Endodermal cell (in vitro differentiated cells): Measurements from ENCODE around the gene TBC1D20. TPM values are rescaled to one million over a fixed set of nuclear protein-coding genes. Genes with fewer than 3 reads are reported as not detected.

ENCODE experiments used
- DNase-seq: peaks from one replicate; pipeline ENCODE4 v3.0.0-alpha.2; 2017
- H3K27ac ChIP-seq: 2 replicates; pipeline ENCODE4 v1.5.1; 2013; ENCODE audit warnings: mild to moderate bottlenecking, low read depth, low read length, moderate library complexity
- H3K27me3 ChIP-seq: 2 replicates; pipeline ENCODE4 v1.6.1; 2013; ENCODE audit warnings: mild to moderate bottlenecking, low read length, moderate library complexity; ENCODE audit not compliant: insufficient read depth, control insufficient read depth, poor library complexity, severe bottlenecking
- H3K36me3 ChIP-seq: 2 replicates; pipeline ENCODE4 v1.7.0; 2013; ENCODE audit warnings: mild to moderate bottlenecking, low read length, moderate library complexity; ENCODE audit not compliant: control insufficient read depth, insufficient read depth
- H3K4me1 ChIP-seq: one replicate; pipeline ENCODE4 v1.7.0; 2013; ENCODE audit warnings: low read length; ENCODE audit not compliant: control insufficient read depth, insufficient read depth
- H3K4me3 ChIP-seq: 2 replicates; pipeline ENCODE4 v1.5.1; 2013; ENCODE audit warnings: mild to moderate bottlenecking, low read length, moderate library complexity
- H3K9ac ChIP-seq: 2 replicates; pipeline ENCODE4 v1.6.1; 2013; ENCODE audit warnings: mild to moderate bottlenecking, low read length, moderate library complexity; ENCODE audit not compliant: poor library complexity, severe bottlenecking; ENCODE audit errors: extremely low read depth
- H3K9me3 ChIP-seq: 2 replicates; pipeline ENCODE4 v1.6.1; 2013; ENCODE audit warnings: mild to moderate bottlenecking, low read length, moderate library complexity; ENCODE audit not compliant: control insufficient read depth
- H3K27ac Mint-ChIP-seq: 2 replicates; pipeline ENCODE4 v1.8.0; 2020; ENCODE audit warnings: mixed read lengths
- H3K27me3 Mint-ChIP-seq: 2 replicates; pipeline ENCODE4 v1.8.0; 2021; ENCODE audit warnings: mild to moderate bottlenecking, mixed read lengths; ENCODE audit not compliant: insufficient read depth
- H3K36me3 Mint-ChIP-seq: 2 replicates; pipeline ENCODE4 v1.8.0; 2020; ENCODE audit warnings: low read depth, mixed read lengths
- H3K4me1 Mint-ChIP-seq: 2 replicates; pipeline ENCODE4 v1.8.0; 2020; ENCODE audit warnings: mixed read lengths
- H3K4me3 Mint-ChIP-seq: 2 replicates; pipeline ENCODE4 v1.8.0; 2020; ENCODE audit warnings: mild to moderate bottlenecking, moderate library complexity, mixed read lengths
- H3K9me3 Mint-ChIP-seq: 2 replicates; pipeline ENCODE4 v1.8.0; 2020; ENCODE audit warnings: mild to moderate bottlenecking, mixed read lengths
- CTCF ChIP-seq: fragments of 200-600 bp; sonication (generic); conservative IDR thresholded peaks from 2 replicates; pipeline ENCODE4 v1.5.0; 2021; ENCODE audit warnings: antibody characterized with exemption, mild to moderate bottlenecking
- WGBS, 2 experiments: methylation state at CpG; one replicate each; pipeline versions ENCODE4 v1.1.5 to v1.1.7; 2013; ENCODE audit warnings: missing lambda C conversion rate in 2 of 2, mixed read lengths in 1 of 2; ENCODE audit not compliant: insufficient coverage in 1 of 2, insufficient read length in 1 of 2; 5-methylcytosine and 5-hydroxymethylcytosine counted together
- total RNA-seq, 2 donors: library from RNA; stranded (reverse); fragmentation: NEBNext Ultra II Directional in 1 of 2; extraction: Animal tissue kit (Norgen Biotek cat#: 25700) in 1 of 2; gene quantifications; 2 replicates in 1 of 2; 3 replicates in 1 of 2; pipeline ENCODE4 v1.2.1, GENCODE V29; 2021

The TBC1D20 gene
- total RNA-seq, 2 donors from 2014 or later = 24.9 to 28.0 TPM

GRCh38 chr20:419556-420165 lies 42.7 kb downstream of the TBC1D20 start:
- no peak overlapping the region for H3K9ac ChIP-seq
- TF ChIP-seq CTCF = no peak
- no peak overlapping the region for H3K27ac ChIP-seq
- H3K4me1 ChIP-seq = no peaks in the 10 kb centered on the region
- H3K9me3 ChIP-seq = no peaks in the 10 kb centered on the region
- no peak overlapping the region for H3K27ac Mint-ChIP-seq
- no peak for DNase-seq
- H3K27me3 Mint-ChIP-seq = no peaks in the 10 kb centered on the region
- 96 to 98% methylated on average over 19 to 32 of the region's 32 CpGs for WGBS, 2 experiments
- no peak overlapping the region for H3K4me3 ChIP-seq
- no peaks in the 10 kb centered on the region for H3K9me3 Mint-ChIP-seq
- H3K36me3 ChIP-seq = peaks cover 41% of the 10 kb centered on the region
- peaks cover 4% of the 10 kb centered on the region for H3K4me1 Mint-ChIP-seq
- no peak overlapping the region for H3K4me3 Mint-ChIP-seq
- peaks cover 59% of the 10 kb centered on the region for H3K36me3 Mint-ChIP-seq
- no peaks in the 10 kb centered on the region for H3K27me3 ChIP-seq

- Histone ChIP-seq H3K36me3 (peaks cover 38% of the 10 kb centered on the region), H3K9me3 (no peaks in the 10 kb centered on the region), H3K27ac (no peak overlapping the region), H3K4me1 (no peaks in the 10 kb centered on the region), H3K27me3 (no peaks in the 10 kb centered on the region), H3K9ac (no peak overlapping the region), H3K4me3 (no peak overlapping the region)
- no peak overlapping the region for H3K27ac Mint-ChIP-seq
- no peak for TF ChIP-seq CTCF
- no peak for DNase-seq
- no peaks in the 10 kb centered on the region for H3K9me3 Mint-ChIP-seq
- 95 to 100% methylated on average over 1 to 8 of the region's 8 CpGs for WGBS, 2 experiments
- no peak overlapping the region for H3K4me3 Mint-ChIP-seq
- peaks cover 53% of the 10 kb centered on the region for H3K36me3 Mint-ChIP-seq
- no peaks in the 10 kb centered on the region for H3K27me3 Mint-ChIP-seq
- peaks cover 4% of the 10 kb centered on the region for H3K4me1 Mint-ChIP-seq
These were observed 43.4 kb downstream of the TBC1D20 start for GRCh38 chr20:418858-419365.

- Histone ChIP-seq H3K27ac (no peak overlapping the region), H3K9ac (no peak overlapping the region), H3K27me3 (no peaks in the 10 kb centered on the region), H3K4me3 (no peak overlapping the region), H3K4me1 (no peaks in the 10 kb centered on the region), H3K9me3 (no peaks in the 10 kb centered on the region), H3K36me3 (peaks cover 33% of the 10 kb centered on the region)
- TF ChIP-seq CTCF = no peak
- 88 to 93% methylated on average over 6 to 12 of the region's 12 CpGs for WGBS, 2 experiments
- Mint-ChIP-seq H3K4me3 (no peak overlapping the region), H3K27ac (no peak overlapping the region), H3K4me1 (peaks cover 4% of the 10 kb centered on the region), H3K36me3 (peaks cover 57% of the 10 kb centered on the region), H3K27me3 (no peaks in the 10 kb centered on the region), H3K9me3 (no peaks in the 10 kb centered on the region)
- DNase-seq = no peak
These were observed 44.5 kb downstream of the TBC1D20 start for GRCh38 chr20:417801-418342.
